HG03442 (cell line): ENCODE data around the gene MOB1A.
A peak's percentile ranks its signal among the peaks of the same experiment; 100 is the strongest.
"Not testable (repeated sequence)": the region's sequence is repeated elsewhere in the genome, so short reads cannot be mapped to it uniquely, and the experiment has no call there.

ENCODE experiments used
- ATAC-seq: cut with Tn5 transposase; IDR thresholded peaks from one replicate; pipeline ENCODE4 v1.9.1; 2021; ENCODE audit warnings: mild to moderate bottlenecking, moderate library complexity; ENCODE audit not compliant: unreplicated experiment

Gene MOB1A

DNA sequence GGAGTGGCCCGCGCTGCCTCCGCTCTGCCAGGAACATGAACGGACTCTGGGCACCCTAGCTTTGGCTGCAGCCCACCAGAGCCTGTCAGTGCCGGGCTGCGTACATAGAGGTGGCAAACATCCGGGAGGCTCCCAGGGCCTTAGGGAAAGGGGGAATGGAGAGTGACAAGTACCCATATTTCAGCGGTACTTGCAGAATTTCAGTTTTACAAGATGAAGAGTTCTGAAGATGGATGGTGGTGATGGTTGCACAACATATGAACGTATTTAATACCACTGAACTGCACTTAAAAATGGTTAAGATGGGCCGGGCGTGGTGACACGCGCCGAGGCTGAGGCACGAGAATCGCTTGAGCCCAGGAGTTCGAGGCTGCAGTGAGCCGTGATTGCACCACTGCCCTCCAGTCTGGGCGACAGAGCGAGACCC is 20.6 kb upstream of the MOB1A start:
- ATAC-seq = no peak

DNA sequence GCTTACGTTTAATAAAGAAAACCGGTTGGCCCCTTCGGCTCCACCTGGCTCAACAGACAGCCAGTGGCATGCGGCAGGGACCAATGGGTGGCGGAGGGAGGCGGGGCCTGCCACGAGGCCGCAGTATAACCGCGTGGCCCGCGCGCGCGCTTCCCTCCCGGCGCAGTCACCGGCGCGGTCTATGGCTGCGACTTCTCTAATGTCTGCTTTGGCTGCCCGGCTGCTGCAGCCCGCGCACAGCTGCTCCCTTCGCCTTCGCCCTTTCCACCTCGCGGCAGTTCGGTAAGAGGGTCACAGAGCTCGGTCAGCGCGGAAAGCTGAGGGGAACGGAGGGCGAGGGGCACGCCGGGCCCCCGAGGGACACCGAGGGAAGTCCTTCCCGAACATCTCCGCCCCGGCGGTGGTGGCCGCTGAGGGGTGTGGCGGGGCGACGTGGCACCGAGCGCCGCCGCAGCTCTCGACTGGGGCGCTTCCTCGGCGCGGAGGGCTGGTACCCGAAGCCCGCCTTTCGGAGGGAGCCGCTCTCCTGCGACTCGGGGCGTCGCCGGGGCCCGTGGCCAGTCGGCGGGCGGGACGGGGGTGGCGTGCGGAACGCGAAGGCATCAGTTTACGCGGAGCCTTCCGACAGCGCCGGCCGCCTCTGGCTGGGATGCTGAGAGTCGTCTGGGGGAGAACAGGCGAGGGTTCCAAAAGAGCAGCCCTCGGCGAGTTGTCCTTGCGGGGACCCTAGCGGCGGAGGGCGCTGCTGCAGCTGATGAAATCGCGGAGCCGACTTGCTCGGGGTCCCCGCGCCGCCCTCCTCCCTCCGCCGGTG is 20.0 kb upstream of the MOB1A start, which contains the start of gene MTHFD2:
TSS of gene MTHFD2 (plus strand) at position 155 of the 814 bp plus-strand sequence. CDS start at position 182, 27 bp downstream.
- ATAC-seq = peak; percentile 90

DNA sequence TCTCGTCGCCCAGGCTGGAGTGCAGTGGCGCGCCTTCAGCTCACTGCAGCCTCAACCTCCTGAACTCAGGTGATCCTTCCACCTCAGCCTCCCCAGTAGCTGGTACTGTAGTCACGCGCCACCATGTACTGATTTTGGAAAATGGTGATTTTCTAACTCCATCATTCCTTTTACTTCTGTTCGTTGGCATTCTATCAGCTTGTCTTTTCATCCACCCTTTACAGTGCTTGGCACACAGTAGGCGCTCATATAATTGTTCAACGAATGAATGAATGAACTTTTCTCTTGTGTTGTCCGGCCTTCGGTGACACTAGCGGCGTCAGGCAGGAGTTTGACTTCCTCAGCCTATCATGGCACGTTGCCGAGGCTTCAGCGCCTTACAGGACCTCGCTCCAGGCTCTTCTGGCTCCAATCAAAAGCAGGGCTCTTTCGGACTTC is 19.4 kb upstream of the MOB1A start:
- no peak for ATAC-seq

DNA sequence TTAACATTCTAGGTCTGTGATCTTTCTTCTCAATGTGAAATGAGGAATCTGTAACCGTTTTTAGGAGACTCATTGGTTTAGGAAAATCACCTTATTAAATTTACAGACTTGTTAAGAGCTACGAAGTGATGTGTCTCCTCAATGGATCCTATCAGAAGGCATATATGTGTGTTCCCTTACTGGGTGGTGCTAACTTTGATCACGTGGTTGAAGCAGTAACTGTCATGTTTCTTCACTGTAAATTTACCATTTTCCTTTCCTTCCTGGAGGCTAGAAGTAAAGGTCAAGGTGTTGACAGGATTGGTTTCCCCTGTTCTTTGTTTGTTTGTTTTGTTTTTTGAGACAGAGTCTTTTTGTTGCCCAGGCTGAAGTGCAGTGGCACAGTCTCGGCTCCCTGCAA is 18.4 kb upstream of the MOB1A start:
- no peak for ATAC-seq

DNA sequence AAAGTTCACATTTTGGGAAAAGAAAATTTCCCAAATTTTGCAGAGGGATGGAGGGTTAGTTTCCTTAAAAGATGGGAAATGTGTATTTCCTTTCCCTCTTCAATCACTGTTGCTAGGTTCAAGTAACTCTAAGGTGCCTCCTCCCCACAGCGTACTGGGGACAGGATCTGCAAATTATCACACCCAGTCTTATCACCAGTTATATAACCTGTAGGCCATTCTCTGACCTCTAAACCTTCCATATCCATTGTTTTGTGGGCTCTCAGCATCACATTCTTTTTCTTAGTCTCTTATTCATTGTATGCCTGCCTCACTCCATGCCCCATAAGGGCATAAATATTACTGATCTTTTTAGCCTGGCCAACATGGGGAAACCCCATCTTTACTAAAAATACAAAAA is 16.1 kb upstream of the MOB1A start:
- ATAC-seq = no peak

DNA sequence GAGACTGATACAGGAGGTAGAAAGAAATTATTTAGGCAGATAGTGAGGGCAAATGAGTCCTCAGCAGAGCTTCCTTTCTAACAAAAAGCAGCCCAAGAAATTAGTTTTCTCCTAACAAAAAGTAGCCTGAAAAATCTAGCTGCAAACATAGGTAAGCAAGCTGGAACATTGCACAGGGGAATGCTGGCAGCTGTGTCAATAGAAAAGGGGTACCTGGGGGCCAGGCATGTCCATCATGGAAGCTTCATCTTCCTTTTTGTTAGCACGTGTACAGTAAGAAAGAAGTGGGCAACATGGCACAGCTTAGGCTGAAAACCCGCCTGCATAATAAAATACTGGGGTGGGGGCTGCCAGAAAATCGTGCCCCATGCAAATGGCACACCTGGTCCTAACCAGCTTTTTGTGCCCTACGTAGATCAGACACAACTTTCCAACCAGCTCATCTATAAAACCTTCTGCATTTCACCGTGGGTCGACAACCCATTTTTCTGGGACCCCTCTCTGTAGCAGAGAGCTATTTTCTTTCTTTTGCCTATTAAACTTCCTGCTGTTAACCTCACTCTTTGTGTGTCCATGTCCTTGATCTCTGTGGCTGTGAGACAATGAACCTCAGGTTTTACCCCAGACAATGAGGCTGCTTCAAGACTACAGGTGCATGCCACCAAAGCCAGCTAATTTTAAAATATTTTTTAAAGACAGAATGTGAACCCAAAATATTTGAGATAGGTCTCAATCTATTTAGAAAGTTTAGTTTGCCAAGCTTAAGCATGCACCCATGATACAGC is 13.1 kb upstream of the MOB1A start:
- no peak for ATAC-seq

DNA sequence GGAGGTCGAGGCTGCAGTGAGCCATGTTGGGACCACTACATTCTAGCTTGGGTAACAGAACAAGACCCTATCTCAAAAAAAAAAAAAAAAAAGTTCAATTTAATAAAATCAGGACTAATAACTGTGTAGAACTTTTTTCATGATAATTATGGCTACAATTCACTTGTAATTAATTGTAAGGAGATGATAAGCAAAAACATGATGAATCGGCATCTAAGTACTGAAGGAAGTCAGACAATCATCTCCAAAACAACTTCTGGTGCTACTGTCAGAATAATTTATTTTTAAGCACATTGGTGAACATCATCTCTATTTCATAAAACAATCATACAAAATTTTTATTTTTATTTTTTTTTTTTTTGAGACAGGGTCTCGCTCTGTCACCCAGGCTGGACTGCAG is 10.0 kb upstream of the MOB1A start:
- ATAC-seq = no peak

DNA sequence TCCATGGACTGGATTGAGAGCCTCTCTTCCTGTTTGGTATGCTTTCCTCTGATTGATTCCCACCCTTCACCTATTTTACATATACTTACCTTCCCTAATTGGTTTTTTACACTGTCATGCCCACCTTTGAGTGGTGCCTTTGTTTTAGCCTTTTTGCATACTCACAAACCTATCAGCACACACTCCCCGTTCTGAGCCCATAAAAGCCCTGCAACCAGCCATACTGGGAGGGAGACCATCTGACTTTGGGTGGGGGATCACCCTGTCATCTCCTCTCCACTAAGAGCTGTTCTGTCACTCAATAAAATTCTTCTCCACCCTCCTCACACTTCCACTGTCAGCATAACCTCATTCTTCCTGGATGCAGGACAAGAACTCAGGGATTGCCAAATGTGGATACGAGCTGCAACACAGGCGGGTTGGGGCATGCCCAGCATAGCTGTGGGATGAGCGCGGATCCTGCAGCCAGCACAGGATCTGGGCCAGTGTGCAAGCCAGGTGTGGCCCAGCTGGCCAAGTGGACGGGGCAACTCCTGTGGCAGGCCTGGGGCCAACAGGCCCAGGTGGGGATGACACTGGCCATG is 9.4 kb upstream of the MOB1A start:
- no peak for ATAC-seq

DNA sequence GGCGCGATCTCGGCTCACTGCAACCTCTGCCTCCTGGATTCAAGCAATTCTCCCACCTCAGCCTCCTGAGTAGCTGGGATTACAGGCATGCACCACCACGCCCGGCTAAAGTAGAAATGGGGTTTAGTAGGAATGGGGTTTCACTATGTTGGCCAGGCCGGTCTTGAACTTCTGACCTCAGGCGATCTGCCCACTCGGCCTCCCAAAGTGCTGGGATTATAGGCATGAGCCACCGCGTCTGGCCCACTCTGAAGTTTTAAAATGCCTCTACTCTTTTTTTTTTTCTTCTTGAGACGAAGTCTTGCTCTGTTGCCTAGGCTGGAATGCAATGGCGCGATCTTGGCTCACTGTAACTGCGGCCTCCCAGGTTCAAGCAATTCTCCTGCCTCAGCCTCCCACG is 8.0 kb upstream of the MOB1A start:
- ATAC-seq = not testable (repeated sequence)

DNA sequence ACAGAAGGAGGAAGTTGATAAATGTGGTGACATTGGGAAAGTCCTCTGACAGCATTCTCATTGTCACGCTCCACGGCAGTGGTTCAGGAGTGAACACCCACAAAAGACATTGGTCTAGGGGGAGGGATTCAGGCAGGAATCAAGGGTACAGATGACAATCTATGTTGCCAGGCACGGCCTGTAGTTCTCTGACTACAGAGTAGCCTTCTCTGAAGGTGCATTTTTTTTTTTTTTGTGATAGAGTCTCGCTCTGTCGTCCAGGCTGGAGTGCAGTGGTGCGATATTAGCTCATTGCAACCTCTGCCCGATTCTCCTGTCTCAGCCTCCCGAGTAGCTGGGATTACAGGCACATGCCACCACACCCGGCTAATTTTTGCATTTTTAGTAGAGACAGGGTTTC is 7.4 kb upstream of the MOB1A start:
- ATAC-seq = peak; percentile 68

DNA sequence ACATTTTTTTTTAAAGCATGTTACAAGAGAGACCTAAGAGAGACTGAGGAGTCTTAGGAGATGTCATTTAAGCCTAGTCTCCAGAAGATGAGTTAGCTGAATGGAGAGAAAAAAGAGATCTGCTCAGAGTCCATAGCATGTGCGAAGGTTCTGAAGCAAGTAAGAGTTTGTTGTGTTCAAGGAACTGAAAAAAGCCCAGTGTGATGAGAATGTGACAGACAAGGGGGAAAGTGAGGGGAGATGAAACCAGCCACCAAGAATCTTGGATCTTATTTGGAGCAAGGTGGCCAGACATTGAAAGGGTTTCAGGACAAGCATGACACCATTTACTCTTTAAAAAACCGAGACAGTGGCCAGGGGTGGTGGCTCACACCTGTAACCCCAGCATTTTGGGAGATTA is 5.2 kb upstream of the MOB1A start:
- no peak for ATAC-seq

DNA sequence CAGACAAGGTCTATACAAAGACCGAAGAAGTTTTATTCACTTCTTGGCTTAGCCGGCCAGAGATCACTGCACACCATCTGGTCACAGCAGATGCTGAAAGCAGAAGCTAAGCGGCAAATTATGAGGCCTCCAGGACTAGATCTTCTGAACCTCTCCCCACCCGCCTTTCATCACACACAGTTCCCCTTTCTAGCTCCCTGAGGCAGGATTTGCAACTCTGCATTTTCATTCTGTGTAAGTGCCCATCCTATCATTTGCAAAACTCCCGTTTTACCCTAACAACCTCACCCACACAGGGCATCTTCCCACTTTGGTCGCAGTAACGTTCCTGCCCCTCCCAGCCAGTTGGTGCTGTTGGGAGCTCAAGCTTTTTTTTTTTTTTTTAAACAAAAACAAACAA is 3.1 kb upstream of the MOB1A start:
- peak; percentile 24 for ATAC-seq

DNA sequence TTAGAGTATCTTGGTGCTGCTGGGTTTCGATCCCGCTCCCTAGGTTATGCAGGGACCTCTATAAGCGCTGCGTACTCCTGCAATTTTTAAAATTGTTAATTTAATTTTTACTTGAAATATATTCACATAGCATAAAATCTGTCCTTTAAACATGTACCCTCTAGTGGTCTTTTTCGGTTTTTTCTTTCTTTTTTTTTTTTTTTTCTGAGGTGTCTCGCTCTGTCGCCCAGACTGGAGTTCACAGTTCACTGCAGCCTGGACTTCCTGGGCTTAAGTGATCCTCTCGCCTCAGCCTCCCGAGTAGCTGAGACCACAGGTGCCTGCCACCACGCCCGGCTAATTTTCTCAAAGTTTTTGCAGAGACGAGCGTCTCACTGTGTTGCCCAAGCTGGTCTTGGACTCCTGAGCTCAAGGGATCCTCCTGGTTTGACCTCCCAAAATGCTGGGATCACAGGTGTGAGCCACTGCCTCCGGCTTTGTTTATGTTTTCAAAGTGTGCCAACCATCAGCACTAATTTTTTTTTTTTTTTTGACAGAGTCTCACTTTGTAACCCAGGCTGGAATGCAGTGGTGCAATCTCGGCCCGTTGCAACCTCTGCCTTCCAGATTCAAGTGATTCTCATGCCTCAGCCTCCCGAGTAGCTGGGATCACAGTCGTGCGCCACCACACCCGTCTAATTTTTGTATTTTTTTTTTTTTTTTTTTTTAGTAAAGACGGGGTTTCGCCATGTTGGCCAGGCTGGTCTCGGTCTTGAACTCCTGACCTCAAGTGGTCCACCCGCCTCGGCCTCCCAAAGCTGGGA is 585 bp upstream of the MOB1A start:
- peak; percentile 9 for ATAC-seq

DNA sequence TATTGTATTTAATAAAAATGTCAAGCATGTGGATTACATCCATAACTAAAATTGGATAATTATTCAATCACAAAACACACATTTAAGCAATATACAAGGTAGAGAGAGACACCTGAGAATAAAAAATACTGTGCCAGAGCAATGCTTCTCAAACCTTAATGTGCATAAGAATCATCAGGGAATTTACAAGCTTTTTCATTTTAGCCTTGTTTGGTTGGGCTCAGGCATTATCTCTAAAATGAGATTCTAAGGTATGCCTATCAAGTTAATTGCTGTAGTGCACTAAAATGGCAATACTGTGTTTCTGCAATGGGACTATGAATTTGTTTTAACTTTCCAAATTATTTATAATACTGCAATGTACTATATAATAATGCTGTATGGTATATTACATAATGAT is 983 bp downstream of the MOB1A start:
- no peak for ATAC-seq

DNA sequence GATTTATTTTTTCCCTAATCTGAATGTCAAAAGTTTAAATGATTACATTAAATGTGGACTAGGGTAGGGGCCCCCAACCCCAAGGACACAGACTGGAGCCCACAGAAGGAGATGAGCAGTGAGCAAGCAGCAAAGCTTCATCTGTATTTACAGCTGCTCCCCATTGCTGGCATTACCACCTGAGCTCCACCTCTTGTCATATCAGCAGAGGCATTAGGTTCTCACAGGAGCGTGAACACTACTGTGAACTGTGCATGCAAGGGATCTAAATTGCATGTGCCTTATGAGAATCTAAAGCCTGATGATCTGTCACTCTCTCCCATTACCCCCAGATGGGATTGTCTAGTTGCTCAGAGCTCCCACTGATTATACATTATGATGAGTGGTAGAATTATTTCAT is 3.8 kb downstream of the MOB1A start:
- ATAC-seq = no peak

DNA sequence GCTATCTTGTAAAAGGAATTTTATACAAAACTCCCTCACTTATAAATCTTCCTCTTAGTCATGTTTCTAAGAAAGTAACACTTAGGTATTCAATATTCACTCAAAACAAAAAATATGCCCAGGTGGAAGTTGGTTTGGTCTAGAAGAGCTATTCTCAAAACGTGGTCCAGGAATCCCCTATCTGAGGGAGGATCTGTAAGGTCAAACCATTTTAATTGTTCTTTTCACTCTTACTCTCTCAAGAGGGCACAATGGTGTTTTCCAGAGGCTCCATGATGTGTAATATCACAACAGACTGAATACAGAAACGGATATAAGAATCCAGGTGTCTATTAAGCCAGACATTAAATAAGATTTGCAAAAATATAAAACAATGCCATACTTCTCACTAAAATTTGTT is 9.9 kb downstream of the MOB1A start:
- ATAC-seq = peak; percentile 70

DNA sequence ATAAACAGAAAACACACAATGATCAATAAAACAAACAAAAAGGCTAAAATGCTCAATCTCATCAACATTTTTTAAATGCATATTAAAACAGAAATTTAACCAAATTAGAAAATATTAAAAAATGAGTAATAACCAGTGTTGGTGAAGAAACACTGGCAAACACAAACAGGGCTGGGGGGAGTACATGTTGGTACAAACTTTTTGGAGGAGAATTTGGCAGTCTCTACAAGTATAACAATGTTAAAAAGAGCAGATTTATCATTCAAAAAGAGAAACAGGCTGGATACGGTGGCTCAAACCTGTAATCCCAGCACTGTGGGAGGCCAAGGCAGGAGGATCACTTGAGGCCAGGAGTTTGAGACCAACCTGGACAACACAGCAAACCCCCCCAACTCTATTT is 13.9 kb downstream of the MOB1A start:
- ATAC-seq = no peak

DNA sequence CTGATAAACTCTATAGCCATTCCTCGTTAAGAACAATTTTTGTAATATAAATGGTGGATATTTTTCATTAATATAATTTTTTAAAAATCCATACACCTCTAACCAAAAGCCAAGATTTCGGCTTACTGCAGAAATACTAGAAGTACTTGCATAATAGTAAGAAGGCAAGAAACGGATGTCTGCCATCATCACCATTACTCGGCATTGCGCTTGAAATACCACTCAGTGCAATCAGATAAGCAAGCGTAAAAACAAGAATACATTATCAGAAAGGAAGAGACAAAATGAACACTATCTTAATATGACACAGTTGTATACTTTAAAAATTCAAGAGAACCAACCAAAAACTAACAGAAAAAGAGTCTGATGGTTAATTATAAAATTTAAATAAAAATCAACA is 15.7 kb downstream of the MOB1A start:
- no peak for ATAC-seq

DNA sequence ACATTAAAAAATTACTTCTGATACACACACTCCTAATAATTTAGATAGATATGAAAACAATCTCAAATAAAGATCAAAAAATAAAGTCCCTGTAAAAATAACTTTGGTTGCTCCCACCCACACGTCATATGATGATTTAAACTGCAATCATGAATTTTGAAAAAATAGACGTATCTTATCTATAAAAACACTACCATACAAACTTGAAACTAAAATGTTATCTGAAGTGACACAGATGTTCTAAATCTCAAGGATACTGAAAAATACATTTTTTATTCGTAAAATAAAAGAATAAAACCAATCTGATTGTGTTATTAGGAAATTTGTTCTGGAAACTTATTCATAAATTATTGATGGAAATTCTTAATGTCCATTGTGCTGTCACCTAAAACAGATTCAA is 22.8 kb downstream of the MOB1A start:
- ATAC-seq = no peak

DNA sequence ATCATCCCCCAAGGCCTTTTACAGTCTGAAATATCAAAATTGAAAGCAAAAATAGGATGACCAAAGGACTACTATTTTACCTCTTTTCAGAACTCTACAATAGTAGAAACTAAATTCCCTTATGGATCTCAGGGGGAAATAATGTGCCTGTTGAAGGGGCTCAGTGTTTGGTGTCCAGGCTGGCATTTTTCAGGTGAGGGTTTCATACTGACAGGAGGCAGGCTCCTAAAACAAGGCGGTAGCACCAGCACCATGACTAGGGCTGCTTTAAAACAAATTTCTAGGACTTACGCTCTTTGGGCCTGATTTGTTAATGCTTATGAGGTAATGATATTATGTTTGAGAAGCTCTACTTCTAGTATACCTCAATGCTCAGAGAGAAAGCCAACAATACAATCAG is 25.7 kb downstream of the MOB1A start:
- no peak for ATAC-seq
